ENCODE measurements around the gene BOD1L2.

Gene BOD1L2

GRCh38 chr18:57150081-57150480 is 3.2 kb downstream of the BOD1L2 start:
- FAIRE-seq (peak; percentile 72), DNase-seq (ENCODE audit: insufficient read length, low spot score) (no peak)
- no peak for TF ChIP-seq CTCF (IDR thresholded peaks at IDR 0.05; ENCODE audit: insufficient read depth, missing control alignments)

GRCh38 chr18:57150828-57151227 is 3.9 kb downstream of the BOD1L2 start:
- TF ChIP-seq CTCF (IDR thresholded peaks at IDR 0.05; ENCODE audit: insufficient read depth, missing control alignments) = no peak
- FAIRE-seq = no peak
- DNase-seq (ENCODE audit: insufficient read length, low spot score) = no peak

GRCh38 chr18:57154191-57154830 is 7.4 kb downstream of the BOD1L2 start:
- no peak for TF ChIP-seq CTCF (IDR thresholded peaks at IDR 0.05; ENCODE audit: insufficient read depth, missing control alignments)
- no peak for DNase-seq (ENCODE audit: insufficient read length, low spot score)
- FAIRE-seq = no peak

- DNase-seq (ENCODE audit: insufficient read length, low spot score) (no peak), FAIRE-seq (no peak)
- TF ChIP-seq CTCF (IDR thresholded peaks at IDR 0.05; ENCODE audit: insufficient read depth, missing control alignments) = no peak
Observed at GRCh38 chr18:57164401-57164800, 17.5 kb downstream of the BOD1L2 start.

GRCh38 chr18:57167617-57168308 is 20.9 kb downstream of the BOD1L2 start:
- FAIRE-seq (peak; percentile 97), DNase-seq (ENCODE audit: insufficient read length, low spot score) (no peak)
- no peak for TF ChIP-seq CTCF (IDR thresholded peaks at IDR 0.05; ENCODE audit: insufficient read depth, missing control alignments)

GRCh38 chr18:57171026-57171425 is 24.1 kb downstream of the BOD1L2 start:
- no peak for TF ChIP-seq CTCF (IDR thresholded peaks at IDR 0.05; ENCODE audit: insufficient read depth, missing control alignments)
- FAIRE-seq = peak; percentile 41
- no peak for DNase-seq (ENCODE audit: insufficient read length, low spot score)

- TF ChIP-seq CTCF (IDR thresholded peaks at IDR 0.05; ENCODE audit: insufficient read depth, missing control alignments) = no peak
- DNase-seq (ENCODE audit: insufficient read length, low spot score) (no peak), FAIRE-seq (peak; percentile 77)
Observed at GRCh38 chr18:57175532-57175931, 28.6 kb downstream of the BOD1L2 start.
